ENCODE measurements around the gene SH3BP2.

DNA sequence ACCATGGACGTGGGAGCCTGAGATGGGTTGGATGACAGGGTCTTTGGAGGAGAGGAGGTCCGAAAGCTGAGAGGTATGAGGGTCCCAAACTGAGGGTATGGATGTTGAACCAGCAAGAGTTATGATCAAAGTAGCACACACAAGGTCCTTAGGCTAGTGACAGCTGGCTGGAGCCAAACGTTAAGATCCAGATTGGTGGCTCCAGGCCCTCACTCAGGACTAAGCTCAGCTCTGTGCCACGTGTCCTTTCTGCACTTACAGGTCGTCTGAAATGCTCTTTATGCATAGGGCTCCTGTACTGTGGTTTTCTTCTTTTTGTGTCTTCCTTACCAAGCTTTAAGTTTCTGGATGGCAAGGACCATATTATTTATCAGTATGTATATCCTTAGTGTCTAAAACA, 86.1 kb downstream of the SH3BP2 start:
- TF ChIP-seq EGR1 (IDR thresholded peaks at IDR 0.05; ENCODE audit: low read depth): no peak
- no peak for TF ChIP-seq ELF1 (IDR thresholded peaks at IDR 0.05; ENCODE audit: borderline replicate concordance, low read depth)
